Stimulated activated CD4-positive, alpha-beta T cell treated with anti-CD3 and anti-CD28 coated beads, Interleukin-12 subunit alpha, Interleukin-12 subunit beta, amount 100 ng/mL, for 48 hours (primary cell): ENCODE data around the gene ISOC2.
"Not testable (repeated sequence)": the region's sequence is repeated elsewhere in the genome, so short reads cannot be mapped to it uniquely, and the experiment has no call there.

Source experiments
- DNase-seq, 3 donors: peaks; one replicate each; pipeline ENCODE4 v3.0.0-alpha.2; 2020; ENCODE audit warnings: low read depth in 2 of 3, low spot score in 1 of 3

Gene ISOC2

DNA sequence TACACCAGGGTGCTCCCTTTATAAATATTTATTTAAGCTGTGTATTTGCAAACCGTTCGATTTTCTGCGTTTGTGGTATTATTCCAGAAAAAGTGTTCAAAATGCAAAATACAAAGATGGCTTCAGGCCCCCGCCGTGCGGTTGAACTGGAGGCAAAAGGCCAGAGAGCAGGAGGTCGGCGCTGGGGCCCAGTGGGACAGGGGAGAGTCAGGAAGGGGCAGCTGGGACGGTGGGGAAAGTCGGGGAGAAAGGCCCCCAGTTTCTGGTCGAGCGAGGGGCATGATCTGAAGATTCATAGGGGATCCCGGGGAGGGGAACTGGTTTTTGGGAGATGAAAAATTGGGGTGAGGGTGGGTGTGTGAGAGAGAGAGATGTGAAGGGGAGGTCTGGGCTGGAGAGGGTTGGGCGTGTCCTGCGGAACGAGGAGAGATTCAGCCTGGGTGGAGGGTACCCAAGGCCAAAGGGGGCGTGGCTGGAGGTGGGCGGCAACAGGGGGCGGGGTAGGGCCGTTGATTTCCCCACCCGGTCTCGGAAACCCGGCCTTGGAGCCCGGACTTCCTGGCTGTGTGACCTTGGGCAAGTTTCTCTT is 678 bp downstream of the ISOC2 start:
- no peak for DNase-seq

DNA sequence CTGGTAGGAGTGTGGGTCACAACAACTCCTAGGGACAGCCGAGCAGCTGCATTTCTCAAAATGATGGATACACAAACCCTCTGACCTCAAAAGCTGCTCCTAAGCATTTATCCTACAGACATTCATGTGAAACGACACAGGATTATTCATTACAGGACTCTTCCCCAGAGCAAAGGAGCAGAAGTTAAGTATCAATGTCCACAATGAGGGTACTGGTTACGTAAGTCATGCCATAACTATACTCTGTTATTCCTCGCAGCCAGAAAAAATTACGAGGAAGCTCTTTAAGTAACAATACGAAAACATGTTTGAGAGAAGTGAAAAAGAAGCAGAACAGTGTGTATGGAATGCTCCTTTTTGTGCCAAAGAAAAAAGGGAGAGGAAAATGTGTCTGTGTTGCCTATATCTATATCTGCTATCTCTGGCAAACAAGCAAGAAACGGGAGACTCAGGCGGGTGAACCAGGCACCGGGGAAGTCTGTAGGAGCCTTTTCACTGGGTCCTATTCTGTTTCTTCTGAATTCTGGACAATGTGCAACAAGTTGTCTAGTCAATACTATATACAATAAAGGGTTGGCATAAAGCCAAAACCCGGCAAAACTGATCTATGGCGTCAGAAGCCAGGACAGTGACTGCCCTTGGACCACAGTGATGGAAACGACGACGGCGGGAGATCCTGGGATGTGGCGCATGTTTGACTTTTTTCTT is 1.3 kb downstream of the ISOC2 start:
- DNase-seq = no peak

DNA sequence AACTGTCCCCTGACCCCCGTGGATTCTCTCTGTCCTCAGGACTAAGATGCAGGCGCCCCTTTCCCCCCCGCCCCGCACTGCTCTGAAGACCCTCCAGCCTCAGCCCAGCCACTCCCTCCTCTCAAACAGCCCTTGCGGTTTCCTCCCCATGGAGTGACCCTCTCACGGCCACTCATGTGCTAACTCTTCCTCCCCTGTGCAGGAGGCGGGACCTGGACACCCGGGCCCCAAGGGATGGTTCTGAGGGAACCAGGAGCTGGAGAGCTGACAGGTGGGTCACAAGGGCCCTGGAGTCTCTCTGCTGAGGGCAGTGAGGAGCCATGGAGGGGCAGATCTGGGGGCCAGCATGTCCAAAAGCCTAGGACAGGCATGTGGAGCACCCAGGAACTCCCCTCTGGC is 1.9 kb downstream of the ISOC2 start:
- DNase-seq = no peak

DNA sequence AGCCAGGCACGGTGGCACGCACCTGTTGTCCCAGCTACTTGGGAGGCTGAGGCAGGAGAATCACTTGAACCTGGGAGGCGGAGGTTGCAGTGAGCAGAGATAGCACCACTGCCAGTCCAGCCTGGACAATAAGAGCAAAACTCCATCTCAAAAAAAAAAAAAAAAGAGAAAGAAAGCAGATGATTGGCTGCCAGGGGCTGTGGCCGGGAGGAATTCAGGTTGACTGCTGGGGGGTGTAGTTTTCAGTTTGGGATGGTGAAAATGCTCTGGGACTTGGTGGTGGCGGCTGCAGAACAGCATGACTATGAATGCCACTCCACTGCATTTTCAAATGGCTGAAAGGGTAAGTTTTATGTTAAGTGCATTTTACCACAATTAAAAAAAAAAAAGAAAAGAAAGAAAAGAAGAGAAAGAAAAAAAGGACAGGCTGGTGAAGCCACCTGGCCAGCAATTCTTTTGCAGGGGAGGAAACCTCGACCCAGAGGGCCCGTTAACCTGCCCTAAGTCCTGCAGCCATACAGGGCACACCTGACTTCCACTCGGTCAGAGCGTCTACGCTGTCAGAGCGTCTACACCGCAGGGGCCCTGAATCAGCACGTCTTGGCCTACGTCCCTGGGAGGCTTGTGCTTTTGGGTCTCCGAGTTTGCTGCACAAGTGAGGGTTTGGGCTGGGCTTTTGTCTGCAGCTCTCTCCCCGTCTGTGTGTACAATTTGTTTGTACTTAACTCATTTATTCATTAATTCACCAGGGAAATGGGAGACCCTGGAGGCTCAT is 3.6 kb downstream of the ISOC2 start:
- DNase-seq = no peak

DNA sequence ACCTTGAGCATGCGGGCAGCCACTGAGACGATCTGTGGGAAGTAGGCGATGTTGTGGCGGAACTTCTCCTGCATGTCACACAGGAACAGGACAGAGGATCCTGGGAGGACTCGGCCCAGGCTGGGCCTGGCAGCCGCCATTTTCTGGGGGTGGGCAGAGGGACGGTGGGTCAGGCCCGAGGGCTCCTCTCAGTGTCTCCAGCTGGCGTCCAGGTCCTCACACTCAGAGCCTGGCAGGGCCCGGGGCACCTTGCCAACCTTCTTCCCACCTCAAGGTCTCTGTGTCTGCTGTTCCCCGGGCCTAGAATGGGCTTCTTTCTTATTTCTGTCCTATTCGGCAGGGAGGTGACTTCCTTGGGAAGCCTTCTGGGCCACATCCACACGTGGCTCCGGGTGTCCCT is 5.1 kb downstream of the ISOC2 start:
- no peak for DNase-seq

DNA sequence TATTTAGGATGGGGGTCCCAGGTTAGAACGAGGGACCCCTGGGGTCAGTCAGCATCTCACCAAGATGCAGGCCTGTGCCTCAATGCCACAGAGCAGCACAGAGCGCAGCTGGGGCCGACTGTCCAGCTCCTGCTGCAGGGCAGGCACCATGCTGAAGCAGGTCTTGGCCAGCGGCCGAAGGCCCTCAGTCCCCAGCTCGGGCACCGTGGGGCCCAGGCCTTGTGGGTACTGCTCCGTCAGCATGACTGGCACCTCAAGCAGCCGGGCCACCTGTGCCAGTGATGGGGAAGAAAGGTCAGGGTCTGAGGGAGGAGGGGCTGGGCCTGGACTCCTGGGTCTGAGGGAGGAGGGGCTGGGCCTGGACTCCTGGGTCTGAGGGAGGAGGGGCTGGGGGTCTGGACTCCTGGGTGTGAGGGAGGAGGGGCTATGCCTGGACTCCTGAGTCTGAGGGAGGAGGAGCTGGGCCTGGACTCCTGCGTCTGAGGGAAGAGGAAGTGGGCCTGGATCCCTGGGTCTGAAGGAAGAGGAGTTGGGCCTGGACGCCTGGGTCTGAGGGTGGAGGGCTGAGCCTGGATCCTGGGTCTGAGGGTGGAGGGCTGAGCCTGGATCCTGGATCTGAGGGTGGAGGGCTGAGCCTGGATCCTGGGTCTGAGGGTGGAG is 5.7 kb downstream of the ISOC2 start:
- no peak for DNase-seq

DNA sequence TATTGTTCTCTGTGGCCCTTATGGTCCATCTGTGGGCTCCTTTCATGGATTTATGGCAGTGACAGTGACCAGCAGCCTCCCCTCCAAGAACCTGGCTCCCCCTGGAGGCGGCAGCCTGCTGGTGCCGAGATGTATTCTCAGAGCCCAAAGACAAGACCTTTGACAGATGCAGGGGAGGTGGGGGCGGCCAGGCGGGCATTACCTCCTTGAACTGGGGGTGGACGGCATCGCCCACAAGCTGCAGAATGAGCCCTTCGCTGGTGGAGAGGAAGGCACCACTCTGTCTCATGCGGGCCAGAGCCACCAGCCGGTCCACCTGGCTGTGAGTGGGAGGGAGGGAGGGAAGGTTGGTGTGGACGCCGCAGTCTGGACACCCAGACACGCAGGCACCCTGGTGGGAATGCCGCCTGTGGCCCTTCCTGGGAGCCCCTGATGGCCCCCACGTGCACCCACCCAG is 6.6 kb downstream of the ISOC2 start:
- DNase-seq = no peak

DNA sequence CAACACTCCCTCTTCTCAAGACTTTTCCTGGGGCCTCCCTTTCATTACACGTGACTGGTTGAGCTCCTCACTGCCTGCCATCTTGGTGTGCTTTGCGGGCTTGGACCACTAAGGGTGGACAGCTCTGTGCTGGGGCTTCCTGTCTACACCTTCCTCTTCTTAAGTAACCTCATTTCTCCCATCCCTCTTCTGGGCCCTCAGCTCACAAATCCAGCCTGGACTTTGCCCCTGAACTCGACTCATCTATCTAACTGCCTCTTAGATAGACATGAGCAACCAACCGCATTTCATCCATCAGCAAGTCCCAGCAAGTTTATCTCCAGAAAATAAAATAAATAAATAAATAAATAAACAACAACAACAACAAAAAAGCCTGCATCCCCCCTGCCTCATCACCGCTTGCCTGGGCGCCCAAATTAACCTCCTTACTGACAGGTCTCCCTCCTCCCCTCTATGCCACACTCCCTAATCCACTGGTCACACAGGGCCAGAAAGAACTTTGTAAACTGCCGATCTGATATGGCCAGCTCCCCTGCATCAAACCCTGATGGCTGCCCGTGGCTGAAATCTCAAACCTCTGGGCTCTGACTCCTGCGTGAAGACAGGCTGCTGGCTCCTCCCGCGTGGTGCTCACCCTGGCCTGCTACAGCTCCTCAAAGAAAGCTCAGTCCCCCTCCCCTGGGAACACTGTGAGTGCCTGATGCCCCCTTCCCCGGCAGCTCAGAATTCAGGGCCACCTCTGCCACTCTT is 7.8 kb downstream of the ISOC2 start:
- DNase-seq = no peak

DNA sequence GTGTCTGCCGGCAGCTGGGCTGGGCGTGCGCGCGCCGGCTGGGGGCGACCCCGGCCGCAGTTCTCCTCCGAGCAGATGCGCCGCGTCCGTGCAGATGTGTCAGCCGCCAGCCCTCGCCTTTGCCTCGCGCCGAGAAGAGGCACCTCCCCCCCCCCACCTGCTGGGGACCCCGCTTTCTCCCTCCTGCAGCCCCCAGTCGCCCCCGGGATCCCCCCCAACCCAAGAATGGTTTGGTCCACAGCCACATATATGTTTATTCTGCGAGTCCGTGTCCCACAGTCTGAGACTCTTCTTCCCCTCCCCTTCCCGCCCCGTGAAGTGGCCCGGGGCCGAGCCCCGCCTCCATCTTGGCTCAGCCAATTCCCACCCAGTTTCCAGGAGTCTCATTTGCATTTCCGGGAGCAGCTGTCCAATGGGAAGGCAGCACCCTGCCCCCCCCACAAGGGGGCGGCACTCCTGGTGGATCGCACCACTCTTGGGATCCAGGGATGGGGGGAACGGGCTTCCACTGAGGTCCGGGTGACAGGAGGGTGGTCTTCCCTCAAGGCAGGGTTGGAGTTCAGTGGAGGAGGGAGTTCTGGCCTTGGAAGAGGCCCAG is 8.6 kb downstream of the ISOC2 start:
- peak in 1 of 3 donors; percentile 35 for DNase-seq

DNA sequence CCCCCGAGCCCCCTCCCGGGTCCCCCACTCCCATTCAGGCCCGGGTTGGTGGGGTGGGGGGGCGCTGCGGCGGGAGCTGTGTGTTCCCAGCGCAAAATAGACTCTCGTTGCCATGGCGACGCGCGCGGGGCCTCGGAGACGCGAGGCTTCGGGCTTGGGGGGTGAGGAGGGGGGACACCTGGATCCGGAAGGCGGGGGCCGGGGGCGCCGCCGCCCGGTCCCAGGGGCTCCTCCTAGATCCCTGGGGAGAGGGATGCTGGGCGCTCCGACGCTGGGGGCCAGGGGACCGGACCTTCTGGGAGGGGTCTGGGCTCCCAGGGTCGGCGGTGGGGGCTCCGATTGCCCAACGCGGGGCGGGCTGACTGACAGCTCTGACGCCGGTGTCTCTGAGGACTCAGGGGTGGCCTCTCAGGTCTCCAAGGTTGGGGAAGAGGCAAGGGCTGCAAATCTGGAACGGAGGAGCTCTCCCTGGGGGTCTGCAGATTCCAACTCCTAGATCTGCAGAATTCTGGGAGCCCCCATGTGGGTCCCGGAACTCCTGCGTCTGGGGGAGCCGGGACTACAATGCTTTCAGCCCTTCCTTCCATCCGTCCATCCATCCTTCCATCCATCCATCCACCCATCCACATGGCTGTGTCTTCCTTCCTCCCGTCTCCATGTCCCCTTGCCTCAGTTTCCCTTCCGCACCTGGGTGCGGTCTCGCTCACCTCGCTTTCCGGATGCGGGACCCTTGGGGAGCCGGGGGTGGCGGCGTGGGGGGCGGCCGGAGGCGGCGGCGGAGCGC is 9.3 kb downstream of the ISOC2 start:
- no peak for DNase-seq

DNA sequence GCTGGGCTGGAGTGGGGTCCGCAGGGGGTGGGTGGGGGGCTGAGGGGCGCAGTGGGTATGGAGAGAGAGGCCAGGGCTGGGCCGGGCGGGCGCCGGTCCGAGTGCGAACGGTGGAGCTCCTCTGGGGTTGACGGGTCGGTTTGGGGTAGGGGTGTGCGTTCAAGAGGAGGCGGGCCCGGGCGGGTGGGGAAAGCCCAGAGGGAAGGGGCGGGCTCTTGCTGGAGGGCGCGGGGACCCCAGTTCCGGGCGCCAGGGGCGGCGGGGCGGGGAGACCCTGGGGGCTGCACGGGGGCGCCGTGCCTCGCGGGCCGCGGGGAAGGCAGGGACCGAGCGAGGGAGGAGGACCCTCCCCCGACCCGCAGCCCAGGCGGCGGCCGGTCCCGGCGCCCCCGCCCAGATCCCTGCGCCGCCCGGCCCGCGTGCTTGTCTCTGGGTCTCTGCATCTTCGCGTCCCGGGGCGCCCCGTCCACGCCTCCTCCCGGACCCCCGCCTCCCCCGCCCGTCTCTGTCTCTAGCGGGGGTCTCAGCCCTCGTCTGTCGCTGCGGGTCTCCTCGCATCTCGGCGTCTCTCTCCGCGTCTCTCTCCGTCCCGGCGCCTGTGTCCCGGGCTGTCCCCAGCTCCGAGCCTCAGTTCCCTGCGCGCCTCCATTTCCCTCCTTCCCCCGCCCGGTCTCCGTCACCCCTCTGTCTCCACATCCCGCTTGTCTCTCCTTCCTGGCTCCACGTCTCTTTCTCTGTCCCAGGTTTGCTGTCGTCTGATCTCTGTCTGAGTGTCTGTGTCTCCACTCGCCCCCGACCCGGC is 10.1 kb downstream of the ISOC2 start:
- DNase-seq = no peak

DNA sequence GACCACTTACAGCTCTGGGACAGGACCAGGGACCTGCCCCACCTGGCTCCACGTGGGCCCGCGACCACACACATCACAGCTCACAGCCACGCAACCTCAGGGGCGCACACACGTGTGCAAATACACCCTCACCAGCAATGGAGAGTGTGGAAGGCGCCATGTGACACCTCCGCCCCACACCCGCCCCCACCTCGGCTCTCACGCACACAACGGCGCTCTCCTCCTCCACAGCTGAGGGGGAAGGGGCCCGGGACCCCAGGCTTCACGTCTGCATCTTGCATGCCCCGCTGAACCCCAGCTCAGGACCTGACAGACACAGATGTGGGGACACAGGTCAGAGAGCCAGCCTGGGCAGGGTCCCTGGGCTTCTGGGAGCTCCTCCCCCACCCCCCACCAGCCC is 12.0 kb downstream of the ISOC2 start:
- no peak for DNase-seq

DNA sequence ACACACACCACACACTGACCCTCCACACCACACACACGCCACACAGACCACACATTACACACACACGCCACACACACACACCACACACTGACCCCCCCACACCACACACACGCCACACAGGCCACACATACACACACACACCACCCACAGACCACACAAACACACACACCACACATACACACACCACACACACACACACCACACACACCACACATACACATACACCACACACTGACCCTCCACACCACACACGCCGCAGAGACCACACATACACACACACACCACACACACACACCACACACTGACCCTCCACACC is 13.3 kb downstream of the ISOC2 start:
- DNase-seq = not testable (repeated sequence)

DNA sequence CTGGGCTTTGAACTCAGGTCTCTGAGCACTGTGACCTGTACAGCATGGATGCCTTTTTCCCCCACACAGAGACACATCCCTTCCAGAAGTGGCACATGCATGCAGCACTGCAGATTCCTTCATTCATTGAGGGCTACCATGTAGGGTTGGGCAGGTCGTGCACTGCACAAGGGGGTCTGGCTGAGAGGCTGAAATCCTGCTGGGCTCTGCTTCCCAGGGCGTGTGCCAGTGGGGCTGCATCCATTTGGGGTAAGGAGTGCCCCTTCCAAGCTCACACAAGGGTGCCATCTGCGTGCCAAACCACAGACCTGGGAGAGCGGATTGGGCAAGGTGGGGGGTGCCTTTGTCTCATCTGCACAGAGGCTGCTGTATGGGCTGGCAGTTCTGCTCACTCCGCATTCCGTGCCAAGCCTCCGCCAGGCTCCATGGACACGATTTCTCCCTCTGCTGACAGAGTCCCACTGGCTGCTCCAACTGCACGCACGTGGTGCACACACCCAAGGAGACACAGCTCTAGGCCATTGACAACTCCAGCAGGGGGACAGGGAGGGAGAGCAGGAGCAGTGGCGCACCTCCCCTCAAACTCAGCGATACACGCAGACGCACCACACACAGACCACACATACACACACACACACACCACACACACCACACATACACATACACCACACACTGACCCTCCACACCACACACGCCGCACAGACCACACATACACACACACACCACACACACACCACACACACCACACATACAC is 13.8 kb downstream of the ISOC2 start:
- DNase-seq = no peak

DNA sequence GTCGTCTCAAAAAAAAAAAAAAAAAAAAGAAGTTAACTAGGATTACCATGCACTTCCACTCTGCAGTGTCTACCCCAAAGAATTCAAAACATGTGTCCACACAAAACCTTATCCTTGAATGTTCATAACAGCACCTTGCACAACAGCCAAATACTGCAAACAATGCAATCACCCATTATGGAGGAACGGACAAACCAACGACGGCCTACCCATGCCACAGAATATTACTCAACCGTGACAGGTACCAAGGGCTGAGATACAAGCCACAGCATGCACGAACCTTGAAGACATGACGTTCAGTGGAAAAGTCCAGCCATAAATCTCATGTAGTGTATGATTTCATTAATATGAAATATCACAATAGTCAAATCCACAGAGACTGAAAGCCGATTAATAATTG is 15.4 kb downstream of the ISOC2 start:
- DNase-seq = no peak

DNA sequence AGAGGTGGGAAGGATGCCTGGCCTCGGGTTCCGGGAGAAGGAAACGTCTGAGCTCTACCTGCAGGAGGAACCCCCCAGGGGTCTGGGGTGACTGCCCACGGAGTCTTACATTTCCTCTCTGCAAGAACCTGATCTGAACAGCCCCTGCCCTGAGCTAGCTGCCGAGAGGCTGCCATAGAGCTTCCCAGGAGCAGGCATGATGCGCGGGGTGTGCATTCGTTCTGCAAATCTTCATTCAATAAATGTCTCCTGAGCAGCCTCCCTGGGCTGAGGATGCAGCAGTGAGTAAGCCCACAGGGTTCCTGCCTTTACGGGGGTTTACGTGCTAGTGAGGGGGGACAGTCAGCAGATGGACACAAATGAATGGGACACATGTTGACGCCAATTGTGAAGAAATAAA is 16.8 kb downstream of the ISOC2 start:
- DNase-seq = no peak

DNA sequence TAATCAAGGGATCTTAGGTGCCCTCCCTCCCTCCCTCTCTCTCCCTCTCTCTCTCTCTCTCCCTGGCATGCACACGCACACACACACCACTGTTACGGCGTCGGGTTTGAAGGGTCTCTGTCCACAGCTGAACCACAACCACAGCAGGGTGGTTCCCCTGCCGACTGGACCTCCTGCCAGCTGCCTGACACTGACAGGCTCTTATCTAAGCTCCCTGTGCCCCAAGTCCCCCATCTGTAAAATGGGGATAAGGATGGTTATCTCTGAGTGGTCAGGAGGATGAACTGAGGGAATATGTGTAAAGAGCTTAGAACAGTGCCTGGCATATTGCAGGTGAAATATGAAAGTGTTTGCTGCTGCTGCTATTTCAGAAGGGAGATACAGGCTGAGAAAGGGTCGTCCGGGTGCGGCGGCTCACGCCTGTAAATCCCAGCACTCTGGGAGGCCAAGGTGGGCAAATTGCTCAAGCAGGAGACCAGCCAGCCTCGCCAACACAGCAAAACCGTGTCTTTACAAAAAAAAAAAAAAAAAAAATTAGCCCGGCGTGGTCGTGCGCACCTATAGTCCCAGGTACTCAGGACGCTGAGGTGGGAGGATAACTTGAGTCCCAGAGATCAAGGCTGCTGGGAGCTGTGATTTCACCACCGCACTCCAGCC is 17.5 kb downstream of the ISOC2 start:
- no peak for DNase-seq
